ENCODE data around the gene SAMD8. TPM values are rescaled to one million over a fixed set of nuclear protein-coding genes. Genes with fewer than 3 reads are reported as not detected.

SAMD8 gene
- total RNA-seq, 1 donor from 2014 or later: 35.4 TPM

DNA sequence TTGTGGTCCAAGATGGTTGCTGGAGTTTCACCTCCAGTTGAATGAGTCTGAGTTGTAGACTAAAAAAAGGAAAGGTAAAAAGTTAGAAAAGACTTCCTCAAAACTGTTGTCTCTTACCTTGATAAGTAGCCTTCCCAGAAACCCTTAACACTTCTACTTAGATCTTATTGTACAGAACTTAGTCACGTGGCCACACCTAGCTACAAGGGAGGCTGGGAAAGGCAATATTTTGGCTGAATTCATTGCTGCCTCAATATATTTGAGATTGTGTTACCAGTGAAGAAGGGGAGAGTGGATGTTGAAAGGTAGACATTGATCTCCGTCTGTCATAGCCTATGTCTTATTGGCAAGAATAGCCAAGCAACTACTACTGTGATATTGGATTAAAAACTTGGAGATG is 63.6 kb downstream of the SAMD8 start:
- peaks cover 5% of the 10 kb centered on the region for H3K4me1 Mint-ChIP-seq (ENCODE audit: low read depth, unreplicated experiment)
- Histone ChIP-seq H3K27ac (ENCODE audit: low read depth, low read length) (no peak overlapping the region), H3K79me2 (ENCODE audit: insufficient read depth, low read length) (no peaks in the 10 kb centered on the region), H3K4me3 (ENCODE audit: insufficient read depth, low read depth, low read length) (no peak overlapping the region), H3K4me1 (ENCODE audit: insufficient read depth, low read length) (no peaks in the 10 kb centered on the region), H2AFZ (ENCODE audit: low read depth, low read length) (no peak overlapping the region), H3K27me3 (ENCODE audit: insufficient read depth, low read length) (no peaks in the 10 kb centered on the region), H3K36me3 (ENCODE audit: insufficient read depth, low read length) (peaks cover 7% of the 10 kb centered on the region), H3K4me2 (ENCODE audit: low read length) (no peak overlapping the region), H4K20me1 (ENCODE audit: insufficient read depth, low read length) (peaks cover 18% of the 10 kb centered on the region), H3K9me3 (ENCODE audit: insufficient read depth, low read depth, low read length) (no peaks in the 10 kb centered on the region), H3K9ac (ENCODE audit: low read length) (no peak overlapping the region)
- DNase-seq (ENCODE audit: low read depth) (no peak), FAIRE-seq (no peak)
- no peaks in the 10 kb centered on the region for H3K9me3 Mint-ChIP-seq (ENCODE audit: unreplicated experiment)
- no peak for TF ChIP-seq CTCF (IDR thresholded peaks at IDR 0.05; ENCODE audit: insufficient read depth, low read depth, low read length)
- no peak for TF ChIP-seq EZH2 (IDR thresholded peaks at IDR 0.05; ENCODE audit: insufficient read depth, low read length)
- no peak overlapping the region for H3K4me3 Mint-ChIP-seq (ENCODE audit: unreplicated experiment)
- H3K27me3 Mint-ChIP-seq (ENCODE audit: low read depth, unreplicated experiment): no peaks in the 10 kb centered on the region
- H3K36me3 Mint-ChIP-seq (ENCODE audit: low read depth, unreplicated experiment): peaks cover 4% of the 10 kb centered on the region
- H3K27ac Mint-ChIP-seq (ENCODE audit: unreplicated experiment): no peak overlapping the region

GRCh38 chr10:75176046-75176445 is 64.6 kb downstream of the SAMD8 start:
- no peak for TF ChIP-seq EZH2 (IDR thresholded peaks at IDR 0.05; ENCODE audit: insufficient read depth, low read length)
- TF ChIP-seq CTCF (IDR thresholded peaks at IDR 0.05; ENCODE audit: insufficient read depth, low read depth, low read length): no peak
- no peak for DNase-seq (ENCODE audit: low read depth)

GRCh38 chr10:75176736-75177135 is 65.3 kb downstream of the SAMD8 start:
- no peaks in the 10 kb centered on the region for H3K79me2 ChIP-seq (ENCODE audit: insufficient read depth, low read length)
- Mint-ChIP-seq H3K27me3 (ENCODE audit: low read depth, unreplicated experiment) (no peaks in the 10 kb centered on the region), H3K9me3 (ENCODE audit: unreplicated experiment) (no peaks in the 10 kb centered on the region), H3K4me1 (ENCODE audit: low read depth, unreplicated experiment) (peaks cover 5% of the 10 kb centered on the region), H3K36me3 (ENCODE audit: low read depth, unreplicated experiment) (peaks cover 7% of the 10 kb centered on the region), H3K27ac (ENCODE audit: unreplicated experiment) (no peak overlapping the region), H3K4me3 (ENCODE audit: unreplicated experiment) (no peak overlapping the region)
- FAIRE-seq (peak; percentile 20), DNase-seq (ENCODE audit: low read depth) (no peak)
- no peaks in the 10 kb centered on the region for H3K9me3 ChIP-seq (ENCODE audit: insufficient read depth, low read depth, low read length)
- no peak overlapping the region for H3K9ac ChIP-seq (ENCODE audit: low read length)
- H2AFZ ChIP-seq (ENCODE audit: low read depth, low read length): no peak overlapping the region
- H4K20me1 ChIP-seq (ENCODE audit: insufficient read depth, low read length): peaks cover 13% of the 10 kb centered on the region
- H3K4me2 ChIP-seq (ENCODE audit: low read length): no peak overlapping the region
- peaks cover 7% of the 10 kb centered on the region for H3K36me3 ChIP-seq (ENCODE audit: insufficient read depth, low read length)
- TF ChIP-seq EZH2 (IDR thresholded peaks at IDR 0.05; ENCODE audit: insufficient read depth, low read length) (no peak), CTCF (IDR thresholded peaks at IDR 0.05; ENCODE audit: insufficient read depth, low read depth, low read length) (no peak)
- no peak overlapping the region for H3K27ac ChIP-seq (ENCODE audit: low read depth, low read length)
- no peaks in the 10 kb centered on the region for H3K27me3 ChIP-seq (ENCODE audit: insufficient read depth, low read length)
- no peak overlapping the region for H3K4me3 ChIP-seq (ENCODE audit: insufficient read depth, low read depth, low read length)
- peaks cover 2% of the 10 kb centered on the region for H3K4me1 ChIP-seq (ENCODE audit: insufficient read depth, low read length)

More at GRCh38 chr10:75176046-75176445, 64.6 kb downstream of the SAMD8 start:
- peaks cover 2% of the 10 kb centered on the region for H3K4me1 ChIP-seq (ENCODE audit: insufficient read depth, low read length)
- H3K27me3 ChIP-seq (ENCODE audit: insufficient read depth, low read length): no peaks in the 10 kb centered on the region
- Mint-ChIP-seq H3K4me3 (ENCODE audit: unreplicated experiment) (no peak overlapping the region), H3K36me3 (ENCODE audit: low read depth, unreplicated experiment) (peaks cover 4% of the 10 kb centered on the region), H3K27ac (ENCODE audit: unreplicated experiment) (no peak overlapping the region), H3K9me3 (ENCODE audit: unreplicated experiment) (no peaks in the 10 kb centered on the region), H3K27me3 (ENCODE audit: low read depth, unreplicated experiment) (no peaks in the 10 kb centered on the region), H3K4me1 (ENCODE audit: low read depth, unreplicated experiment) (peaks cover 5% of the 10 kb centered on the region)
- H4K20me1 ChIP-seq (ENCODE audit: insufficient read depth, low read length): peaks cover 13% of the 10 kb centered on the region
- H3K27ac ChIP-seq (ENCODE audit: low read depth, low read length): no peak overlapping the region
- H3K9me3 ChIP-seq (ENCODE audit: insufficient read depth, low read depth, low read length): no peaks in the 10 kb centered on the region
- FAIRE-seq: no peak
- H3K79me2 ChIP-seq (ENCODE audit: insufficient read depth, low read length): no peaks in the 10 kb centered on the region
- no peak overlapping the region for H2AFZ ChIP-seq (ENCODE audit: low read depth, low read length)
- H3K4me2 ChIP-seq (ENCODE audit: low read length): no peak overlapping the region
- H3K4me3 ChIP-seq (ENCODE audit: insufficient read depth, low read depth, low read length): no peak overlapping the region
- H3K9ac ChIP-seq (ENCODE audit: low read length): no peak overlapping the region
- peaks cover 7% of the 10 kb centered on the region for H3K36me3 ChIP-seq (ENCODE audit: insufficient read depth, low read length)

Measured in astrocyte (in vitro differentiated cells and primary cell).